Muscle layer of colon (tissue), 2 donors: Measurements from ENCODE around the gene DSTN.
A peak's percentile ranks its signal among the peaks of the same experiment; 100 is the strongest.

ENCODE experiments used
- H3K27ac ChIP-seq: one replicate; pipeline ENCODE4 v1.7.0; 2013; ENCODE audit warnings: low read depth, mild to moderate bottlenecking, low read length, moderate library complexity
- H3K27me3 ChIP-seq, 2 donors: one replicate each; pipeline ENCODE4 v1.7.0; 2013; ENCODE audit warnings: low read length in 2 of 2, mild to moderate bottlenecking in 2 of 2; ENCODE audit not compliant: insufficient read depth in 2 of 2, control insufficient read depth in 1 of 2
- H3K36me3 ChIP-seq: one replicate; pipeline ENCODE4 v1.7.0; 2013; ENCODE audit warnings: mild to moderate bottlenecking, low read length; ENCODE audit not compliant: insufficient read depth
- H3K4me1 ChIP-seq: one replicate; pipeline ENCODE4 v1.7.0; 2013; ENCODE audit warnings: mild to moderate bottlenecking, low read length; ENCODE audit not compliant: insufficient read depth
- H3K4me3 ChIP-seq, 2 donors: one replicate each; pipeline ENCODE4 v1.7.0; 2013; ENCODE audit warnings: low read length in 2 of 2, low read depth in 1 of 2, mild to moderate bottlenecking in 1 of 2, moderate library complexity in 1 of 2
- H3K9ac ChIP-seq: one replicate; pipeline ENCODE4 v1.7.0; 2013; ENCODE audit warnings: low read length
- H3K9me3 ChIP-seq: one replicate; pipeline ENCODE4 v1.7.0; 2013; ENCODE audit warnings: mild to moderate bottlenecking, low read length
- donor health status: abdominal sarcoma.
- donor health status: Adenocarcinoma of cecum.

Gene DSTN

GRCh38 chr20:17586250-17586649 lies 16.4 kb downstream of the DSTN start:
- Histone ChIP-seq H3K27me3 (no peaks in the 10 kb centered on the region), H3K4me1 (peaks cover 53% of the 10 kb centered on the region), H3K4me3 (peak overlapping the region in 1 of 2 donors; percentile 25), H3K9ac (no peak overlapping the region), H3K27ac (no peak overlapping the region), H3K36me3 (peaks cover 4% of the 10 kb centered on the region), H3K9me3 (no peaks in the 10 kb centered on the region)

GRCh38 chr20:17587148-17587547 lies 17.3 kb downstream of the DSTN start:
- H3K4me1 ChIP-seq: peaks cover 54% of the 10 kb centered on the region
- no peak overlapping the region for H3K9ac ChIP-seq
- H3K36me3 ChIP-seq: peaks cover 4% of the 10 kb centered on the region
- no peaks in the 10 kb centered on the region for H3K9me3 ChIP-seq
- no peak overlapping the region for H3K27ac ChIP-seq
- no peaks in the 10 kb centered on the region for H3K27me3 ChIP-seq
- H3K4me3 ChIP-seq: no peak overlapping the region

- Histone ChIP-seq H3K27ac (peak overlapping the region; percentile 16), H3K9ac (no peak overlapping the region), H3K4me3 (no peak overlapping the region), H3K4me1 (peaks cover 52% of the 10 kb centered on the region), H3K36me3 (peaks cover 7% of the 10 kb centered on the region), H3K27me3 (no peaks in the 10 kb centered on the region), H3K9me3 (no peaks in the 10 kb centered on the region)
These were observed 17.9 kb downstream of the DSTN start for GRCh38 chr20:17587824-17588223.

- H3K4me3 ChIP-seq: peak overlapping the region in 1 of 2 donors; percentile 4
- peaks cover 15% of the 10 kb centered on the region for H3K36me3 ChIP-seq
- H3K27me3 ChIP-seq: no peaks in the 10 kb centered on the region
- no peak overlapping the region for H3K9ac ChIP-seq
- H3K4me1 ChIP-seq: peaks cover 56% of the 10 kb centered on the region
- H3K27ac ChIP-seq: peak overlapping the region; percentile 73
- H3K9me3 ChIP-seq: no peaks in the 10 kb centered on the region
These were observed 19.4 kb downstream of the DSTN start for GRCh38 chr20:17589161-17589834.

GRCh38 chr20:17590245-17590644 lies 20.4 kb downstream of the DSTN start:
- H3K36me3 ChIP-seq: peaks cover 15% of the 10 kb centered on the region
- H3K4me1 ChIP-seq: peaks cover 56% of the 10 kb centered on the region
- H3K27ac ChIP-seq: peak overlapping the region; percentile 5
- H3K27me3 ChIP-seq: no peaks in the 10 kb centered on the region
- no peak overlapping the region for H3K9ac ChIP-seq
- no peak overlapping the region for H3K4me3 ChIP-seq
- no peaks in the 10 kb centered on the region for H3K9me3 ChIP-seq

GRCh38 chr20:17593902-17594301 lies 24.0 kb downstream of the DSTN start:
- peak overlapping the region; percentile 73 for H3K27ac ChIP-seq
- peaks cover 70% of the 10 kb centered on the region for H3K4me1 ChIP-seq
- H3K36me3 ChIP-seq: peaks cover 12% of the 10 kb centered on the region
- H3K4me3 ChIP-seq: no peak overlapping the region
- H3K9ac ChIP-seq: no peak overlapping the region
- H3K27me3 ChIP-seq: no peaks in the 10 kb centered on the region
- no peaks in the 10 kb centered on the region for H3K9me3 ChIP-seq

- H3K27ac ChIP-seq: peak overlapping the region; percentile 73
- H3K9ac ChIP-seq: no peak overlapping the region
- H3K36me3 ChIP-seq: peaks cover 13% of the 10 kb centered on the region
- no peaks in the 10 kb centered on the region for H3K9me3 ChIP-seq
- H3K27me3 ChIP-seq: no peaks in the 10 kb centered on the region
- H3K4me1 ChIP-seq: peaks cover 75% of the 10 kb centered on the region
- H3K4me3 ChIP-seq: no peak overlapping the region
These were observed 24.6 kb downstream of the DSTN start for GRCh38 chr20:17594443-17594842.

- Histone ChIP-seq H3K9me3 (no peaks in the 10 kb centered on the region), H3K27ac (peak overlapping the region; percentile 73), H3K27me3 (no peaks in the 10 kb centered on the region), H3K4me1 (peaks cover 79% of the 10 kb centered on the region), H3K9ac (peak overlapping the region; percentile 1), H3K4me3 (peak overlapping the region in 1 of 2 donors; percentile 3), H3K36me3 (peaks cover 18% of the 10 kb centered on the region)
These were observed 26.0 kb downstream of the DSTN start for GRCh38 chr20:17595856-17596255.

GRCh38 chr20:17598013-17598550 lies 28.2 kb downstream of the DSTN start:
- Histone ChIP-seq H3K36me3 (peaks cover 27% of the 10 kb centered on the region), H3K9me3 (no peaks in the 10 kb centered on the region), H3K4me3 (no peak overlapping the region), H3K27me3 (no peaks in the 10 kb centered on the region), H3K27ac (no peak overlapping the region), H3K4me1 (peaks cover 87% of the 10 kb centered on the region), H3K9ac (no peak overlapping the region)

GRCh38 chr20:17601957-17602356 lies 32.1 kb downstream of the DSTN start:
- Histone ChIP-seq H3K4me1 (peaks cover 77% of the 10 kb centered on the region), H3K4me3 (no peak overlapping the region), H3K27ac (no peak overlapping the region), H3K9ac (no peak overlapping the region), H3K36me3 (peaks cover 43% of the 10 kb centered on the region), H3K9me3 (no peaks in the 10 kb centered on the region), H3K27me3 (no peaks in the 10 kb centered on the region)

- no peak overlapping the region for H3K4me3 ChIP-seq
- no peaks in the 10 kb centered on the region for H3K9me3 ChIP-seq
- peak overlapping the region; percentile 61 for H3K27ac ChIP-seq
- H3K36me3 ChIP-seq: peaks cover 48% of the 10 kb centered on the region
- H3K9ac ChIP-seq: no peak overlapping the region
- no peaks in the 10 kb centered on the region for H3K27me3 ChIP-seq
- peaks cover 72% of the 10 kb centered on the region for H3K4me1 ChIP-seq
These were observed 32.6 kb downstream of the DSTN start for GRCh38 chr20:17602493-17602892.

GRCh38 chr20:17605131-17605660 lies 35.3 kb downstream of the DSTN start:
- Histone ChIP-seq H3K9me3 (no peaks in the 10 kb centered on the region), H3K4me1 (peaks cover 63% of the 10 kb centered on the region), H3K9ac (no peak overlapping the region), H3K27ac (peak overlapping the region; percentile 46), H3K27me3 (no peaks in the 10 kb centered on the region), H3K36me3 (peaks cover 67% of the 10 kb centered on the region), H3K4me3 (no peak overlapping the region)
